ENCODE data around the gene PCBP2.

Gene PCBP2

DNA sequence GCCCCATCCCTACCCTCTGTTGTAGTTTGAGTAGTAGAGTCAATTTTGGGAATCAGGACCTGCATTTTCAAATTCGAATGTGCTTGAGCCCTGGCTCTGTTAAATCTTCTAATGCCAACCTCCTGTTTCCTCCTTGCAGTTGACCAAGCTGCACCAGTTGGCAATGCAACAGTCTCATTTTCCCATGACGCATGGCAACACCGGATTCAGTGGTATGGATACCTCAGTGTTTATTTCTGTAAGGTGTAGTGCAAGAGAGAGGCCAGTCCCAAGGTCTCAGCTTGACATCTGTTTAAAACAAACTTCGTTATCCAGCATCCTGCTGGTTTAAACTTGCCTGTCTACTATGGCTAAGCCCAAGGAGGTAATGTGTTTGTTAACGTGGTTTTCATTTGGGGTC is 15.2 kb downstream of the PCBP2 start:
- H3K4me3 ChIP-seq (ENCODE audit: low read depth, low read length): no peak overlapping the region
- no peak for TF ChIP-seq CTCF (IDR thresholded peaks at IDR 0.05; ENCODE audit: low read depth, low read length)

- TF ChIP-seq CTCF (IDR thresholded peaks at IDR 0.05; ENCODE audit: low read depth, low read length): no peak
These were observed 16.0 kb downstream of the PCBP2 start for GRCh38 chr12:53467880-53468279.

GRCh38 chr12:53468282-53468681 is 16.4 kb downstream of the PCBP2 start:
- H3K4me3 ChIP-seq (ENCODE audit: low read depth, low read length): no peak overlapping the region
- no peak for TF ChIP-seq CTCF (IDR thresholded peaks at IDR 0.05; ENCODE audit: low read depth, low read length)

More at GRCh38 chr12:53467880-53468279, 16.0 kb downstream of the PCBP2 start:
- H3K4me3 ChIP-seq (ENCODE audit: low read depth, low read length): no peak overlapping the region

- H3K4me3 ChIP-seq (ENCODE audit: low read depth, low read length): no peak overlapping the region
- TF ChIP-seq CTCF (IDR thresholded peaks at IDR 0.05; ENCODE audit: low read depth, low read length): no peak
These were observed 20.2 kb downstream of the PCBP2 start for GRCh38 chr12:53472056-53472582.

- TF ChIP-seq CTCF (IDR thresholded peaks at IDR 0.05; ENCODE audit: low read depth, low read length): no peak
- H3K4me3 ChIP-seq (ENCODE audit: low read depth, low read length): no peak overlapping the region
These were observed 22.2 kb downstream of the PCBP2 start for GRCh38 chr12:53474077-53474476.

DNA sequence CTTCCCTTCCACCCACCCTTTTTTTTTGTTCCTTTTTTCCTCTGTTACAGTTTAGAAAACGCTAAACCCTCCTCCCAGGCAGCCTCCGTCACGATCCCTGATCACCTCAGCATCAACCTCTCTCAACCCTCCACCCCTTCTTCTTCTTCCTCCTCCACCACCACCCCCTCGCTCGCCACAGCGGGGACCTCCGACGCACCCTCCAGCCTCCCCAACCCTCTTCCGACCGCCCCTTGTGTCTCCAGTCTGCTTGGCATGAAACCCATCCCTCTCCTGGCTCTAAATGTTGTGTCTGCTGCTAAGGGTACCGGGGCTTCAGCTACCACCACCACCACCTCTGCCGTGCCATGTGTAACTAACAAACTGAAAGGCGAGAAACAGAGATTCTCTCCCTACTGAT is 22.9 kb downstream of the PCBP2 start:
- no peak for TF ChIP-seq CTCF (IDR thresholded peaks at IDR 0.05; ENCODE audit: low read depth, low read length)
- no peak overlapping the region for H3K4me3 ChIP-seq (ENCODE audit: low read depth, low read length)

- no peak for TF ChIP-seq CTCF (IDR thresholded peaks at IDR 0.05; ENCODE audit: low read depth, low read length)
- H3K4me3 ChIP-seq (ENCODE audit: low read depth, low read length): no peak overlapping the region
These were observed 24.9 kb downstream of the PCBP2 start for GRCh38 chr12:53476769-53477209.
